Tibial artery (tissue), 4 donors: ENCODE measurements around the gene ANKRD2.

Experiments
- DNase-seq, 2 donors: peaks; one replicate each; pipeline ENCODE4 v3.0.0-alpha.2; 2019
- H3K27ac ChIP-seq, 2 donors: fragments of 200-600 bp; sonication (generic) in 1 of 2; 1 replicate in 1 of 2; 2 replicates in 1 of 2; pipeline ENCODE4 v1.5.1; 2018 to 2019; ENCODE audit warnings: mild to moderate bottlenecking in 1 of 2
- H3K27me3 ChIP-seq, 2 donors: fragments of 200-600 bp; sonication (generic) in 1 of 2; one replicate each; pipeline versions ENCODE4 v1.5.1 to v1.6.0; 2016 to 2019
- H3K36me3 ChIP-seq, 3 donors: fragments of 200-600 bp; sonication (generic) in 2 of 3; one replicate each; pipeline ENCODE4 v1.5.1; 2016 to 2019; ENCODE audit warnings: mild to moderate bottlenecking in 2 of 3
- H3K4me1 ChIP-seq, 4 donors: fragments of 200-600 bp; sonication (generic) in 2 of 4; 1 replicate in 3 of 4; 2 replicates in 1 of 4; pipeline ENCODE4 v1.5.1; 2016 to 2019
- H3K4me3 ChIP-seq, 2 donors: fragments of 200-600 bp; sonication (generic) in 1 of 2; 1 replicate in 1 of 2; 2 replicates in 1 of 2; pipeline ENCODE4 v1.5.1; 2018 to 2019; ENCODE audit warnings: mild to moderate bottlenecking in 2 of 2
- H3K9me3 ChIP-seq, 3 donors: fragments of 200-600 bp; sonication (generic) in 1 of 3; one replicate each; pipeline ENCODE4 v1.5.1; 2016 to 2019
- intact Hi-C: fragments of 100-400 bp; cut with DNase I; formaldehyde crosslinking; loops from one replicate; pipeline ENCODE4 v1.15.0; 2023; ENCODE audit warnings: low total_unique reads
- TF ChIP-seq, protein P1 (sequence below), 2 experiments: fragments of 200-600 bp in 1 of 2; fragments of 450-650 bp in 1 of 2; IDR thresholded peaks; one replicate each; pipeline ENCODE4 v1.5.1; 2017 to 2019; ENCODE audit warnings: antibody characterized with exemption in 2 of 2, mild to moderate bottlenecking in 1 of 2, moderate library complexity in 1 of 2

The ANKRD2 gene

DNA sequence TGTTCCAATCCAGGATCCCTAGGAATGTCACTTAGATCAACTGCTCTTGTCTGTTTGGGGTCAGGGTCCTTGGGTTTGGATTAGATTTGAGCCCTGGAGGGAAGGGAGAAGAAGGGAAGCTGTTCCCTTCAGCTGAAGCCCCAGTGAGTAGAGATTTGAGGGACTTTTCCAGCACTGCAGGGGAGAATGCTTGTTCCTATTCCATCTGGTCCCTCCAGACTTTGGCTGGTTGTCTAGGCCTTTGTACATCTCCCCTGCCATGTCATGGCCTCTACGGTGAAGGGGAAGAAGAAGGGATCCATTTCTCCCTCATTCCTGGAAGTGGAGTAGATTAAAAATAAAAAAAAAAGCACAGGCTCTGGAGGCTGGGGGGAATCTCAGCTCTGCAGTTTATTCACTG lies 28.0 kb downstream of the ANKRD2 start:
- H3K9me3 ChIP-seq: no peaks in the 10 kb centered on the region
- no peak overlapping the region for H3K4me3 ChIP-seq
- peaks cover 0 to 25% (median 14%) of the 10 kb centered on the region in 4 donors for H3K4me1 ChIP-seq
- no peaks in the 10 kb centered on the region for H3K36me3 ChIP-seq
- TF ChIP-seq, protein P1, sequence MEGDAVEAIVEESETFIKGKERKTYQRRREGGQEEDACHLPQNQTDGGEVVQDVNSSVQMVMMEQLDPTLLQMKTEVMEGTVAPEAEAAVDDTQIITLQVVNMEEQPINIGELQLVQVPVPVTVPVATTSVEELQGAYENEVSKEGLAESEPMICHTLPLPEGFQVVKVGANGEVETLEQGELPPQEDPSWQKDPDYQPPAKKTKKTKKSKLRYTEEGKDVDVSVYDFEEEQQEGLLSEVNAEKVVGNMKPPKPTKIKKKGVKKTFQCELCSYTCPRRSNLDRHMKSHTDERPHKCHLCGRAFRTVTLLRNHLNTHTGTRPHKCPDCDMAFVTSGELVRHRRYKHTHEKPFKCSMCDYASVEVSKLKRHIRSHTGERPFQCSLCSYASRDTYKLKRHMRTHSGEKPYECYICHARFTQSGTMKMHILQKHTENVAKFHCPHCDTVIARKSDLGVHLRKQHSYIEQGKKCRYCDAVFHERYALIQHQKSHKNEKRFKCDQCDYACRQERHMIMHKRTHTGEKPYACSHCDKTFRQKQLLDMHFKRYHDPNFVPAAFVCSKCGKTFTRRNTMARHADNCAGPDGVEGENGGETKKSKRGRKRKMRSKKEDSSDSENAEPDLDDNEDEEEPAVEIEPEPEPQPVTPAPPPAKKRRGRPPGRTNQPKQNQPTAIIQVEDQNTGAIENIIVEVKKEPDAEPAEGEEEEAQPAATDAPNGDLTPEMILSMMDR (IDR thresholded peaks at IDR 0.05): no peak
- H3K27me3 ChIP-seq: no peaks in the 10 kb centered on the region
- intact Hi-C loops: no loop called here
- no peak for DNase-seq
- no peak overlapping the region for H3K27ac ChIP-seq

DNA sequence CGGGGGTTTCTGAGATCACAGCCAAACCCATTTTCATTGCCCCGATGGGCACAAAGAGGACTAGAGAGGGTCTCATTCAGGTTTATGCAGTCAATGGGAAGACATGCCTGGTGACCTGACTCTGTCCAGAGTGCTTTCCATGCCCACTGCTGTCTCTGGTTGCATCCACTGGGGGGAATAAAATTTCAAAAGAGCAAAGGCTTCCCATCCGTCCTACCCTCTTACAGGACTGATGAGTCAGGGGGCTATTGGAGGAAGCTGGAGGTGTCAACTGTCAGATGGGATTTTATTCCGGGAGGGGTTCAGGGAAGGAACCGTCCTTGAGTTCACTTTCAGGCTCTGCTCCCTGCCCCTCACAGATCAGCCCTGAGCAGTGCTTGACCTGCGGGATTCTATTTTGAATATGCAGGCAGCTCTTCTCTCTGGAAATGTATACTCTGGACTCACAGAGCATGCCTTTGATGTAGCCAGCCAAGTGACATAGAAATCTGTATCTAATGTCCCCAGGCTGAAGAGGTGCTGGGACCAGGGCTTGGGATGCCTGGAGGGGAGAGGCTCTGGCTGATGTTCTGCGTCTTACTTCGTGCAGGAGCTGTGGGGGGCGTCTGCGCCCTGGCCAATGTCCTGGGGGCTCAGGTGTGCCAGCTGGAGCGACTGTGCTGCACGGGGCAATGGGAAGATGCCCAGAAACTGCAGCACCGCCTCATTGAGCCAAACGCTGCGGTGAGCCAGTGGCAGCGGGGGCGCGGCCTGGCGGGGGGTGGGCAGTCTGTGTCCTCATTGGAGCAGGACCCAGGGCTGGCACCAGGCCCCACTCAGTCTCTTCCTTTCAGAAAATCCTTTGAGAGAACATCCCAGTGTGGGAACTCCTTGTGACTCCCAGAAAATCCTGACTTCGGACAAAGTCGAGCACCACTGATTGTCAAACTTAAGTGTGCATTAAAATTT lies 29.0 kb downstream of the ANKRD2 start:
- Histone ChIP-seq H3K4me1 (peaks cover 0 to 16% (median 6%) of the 10 kb centered on the region in 4 donors), H3K27me3 (no peaks in the 10 kb centered on the region), H3K9me3 (no peaks in the 10 kb centered on the region), H3K4me3 (no peak overlapping the region), H3K36me3 (no peaks in the 10 kb centered on the region), H3K27ac (no peak overlapping the region)
- DNase-seq: no peak
- TF ChIP-seq, protein P1 (IDR thresholded peaks at IDR 0.05): no peak
- intact Hi-C loops: no loop called here

DNA sequence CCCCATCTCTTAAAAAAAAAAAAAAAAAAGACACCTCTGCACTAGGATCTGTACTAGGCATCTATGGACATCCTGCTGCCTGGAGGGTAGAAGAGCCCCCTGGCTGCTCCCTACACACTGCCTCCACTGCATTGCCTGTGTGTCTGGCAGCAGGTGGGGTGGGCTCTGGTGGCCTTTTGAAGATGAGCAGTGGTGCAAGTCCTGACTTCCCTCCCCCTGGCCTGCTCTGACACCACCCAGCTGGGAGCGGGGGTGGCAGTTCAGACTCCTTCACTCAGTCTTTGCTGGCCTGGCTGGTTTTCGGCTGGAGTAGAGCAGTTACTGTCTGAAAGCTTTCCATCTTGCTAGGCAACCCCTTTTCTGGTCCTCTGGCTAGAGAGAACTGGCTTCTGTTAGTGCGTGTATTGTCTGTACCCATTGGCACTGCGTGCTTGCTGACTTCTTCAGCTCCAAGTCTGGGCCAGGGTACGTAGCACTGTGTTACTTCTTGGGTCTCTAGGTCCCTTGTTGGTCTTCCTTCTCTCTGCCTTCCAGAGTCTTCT lies 34.6 kb downstream of the ANKRD2 start:
- Histone ChIP-seq H3K4me1 (peaks cover 0 to 29% (median 15%) of the 10 kb centered on the region in 4 donors), H3K4me3 (no peak overlapping the region), H3K36me3 (no peaks in the 10 kb centered on the region), H3K27ac (no peak overlapping the region), H3K9me3 (no peaks in the 10 kb centered on the region), H3K27me3 (no peaks in the 10 kb centered on the region)
- DNase-seq: no peak
- intact Hi-C loops: no loop called here
- TF ChIP-seq, protein P1 (IDR thresholded peaks at IDR 0.05): no peak

DNA sequence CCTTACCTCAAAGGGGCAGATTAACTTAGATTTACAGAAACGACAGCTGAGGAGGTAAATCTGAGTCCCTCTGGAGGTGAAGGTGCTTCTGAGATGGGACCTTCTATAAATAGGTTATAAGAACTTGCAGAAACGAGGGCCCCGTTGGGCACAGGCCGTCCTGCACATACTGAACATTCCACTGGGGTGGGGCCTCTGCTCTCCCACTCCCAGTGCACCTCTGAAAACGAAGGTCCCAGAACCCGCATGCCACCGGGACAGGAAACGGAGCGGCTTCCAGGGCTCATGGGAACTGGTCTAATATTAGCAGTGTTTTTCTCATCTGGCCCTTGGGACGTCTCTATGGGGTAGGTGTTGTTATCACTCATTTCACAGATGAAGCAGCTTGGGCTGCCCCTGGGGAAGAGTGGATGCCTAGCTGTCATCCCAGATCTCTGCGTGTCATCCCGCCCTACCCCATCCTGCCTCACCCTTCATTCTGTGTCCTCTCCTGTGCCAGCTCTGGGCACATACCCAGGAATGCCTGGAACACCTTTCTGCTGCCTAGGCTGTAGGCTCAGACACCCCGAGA lies 36.5 kb downstream of the ANKRD2 start:
- no peaks in the 10 kb centered on the region for H3K9me3 ChIP-seq
- intact Hi-C loops: no loop called here
- TF ChIP-seq, protein P1 (IDR thresholded peaks at IDR 0.05): no peak
- H3K4me3 ChIP-seq: no peak overlapping the region
- H3K27me3 ChIP-seq: no peaks in the 10 kb centered on the region
- no peak for DNase-seq
- H3K4me1 ChIP-seq: peaks cover 0 to 31% (median 16%) of the 10 kb centered on the region in 4 donors
- H3K27ac ChIP-seq: peak overlapping the region; percentile 35 to 51
- H3K36me3 ChIP-seq: peaks cover 0 to 2% (median 0%) of the 10 kb centered on the region in 3 donors

DNA sequence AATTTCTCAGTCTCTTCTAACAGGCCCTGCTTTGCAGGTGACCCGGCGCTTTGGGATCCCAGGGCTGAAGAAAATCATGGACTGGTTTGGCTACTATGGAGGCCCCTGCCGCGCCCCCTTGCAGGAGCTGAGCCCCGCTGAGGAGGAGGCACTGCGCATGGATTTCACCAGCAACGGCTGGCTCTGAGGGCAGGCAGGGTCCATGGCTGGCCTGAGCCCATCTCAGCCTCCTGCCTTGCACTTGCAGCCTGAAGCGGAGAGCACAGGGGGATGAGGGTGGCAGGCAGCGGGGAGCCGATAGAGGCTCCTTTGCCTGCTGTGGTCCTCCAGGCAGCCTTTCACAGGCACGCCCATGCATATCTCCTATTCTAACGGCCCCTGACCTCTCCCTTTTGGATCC lies 38.9 kb downstream of the ANKRD2 start:
- no peak overlapping the region for H3K27ac ChIP-seq
- no peak for DNase-seq
- intact Hi-C loops: no loop called here
- no peaks in the 10 kb centered on the region for H3K27me3 ChIP-seq
- H3K4me3 ChIP-seq: no peak overlapping the region
- H3K36me3 ChIP-seq: peaks cover 0 to 24% (median 0%) of the 10 kb centered on the region in 3 donors
- H3K4me1 ChIP-seq: peaks cover 0 to 31% (median 16%) of the 10 kb centered on the region in 4 donors
- no peaks in the 10 kb centered on the region for H3K9me3 ChIP-seq
- TF ChIP-seq, protein P1 (IDR thresholded peaks at IDR 0.05): no peak
